H1 (cell line): ENCODE results near the gene HTD2. TPM values are rescaled to one million over a fixed set of nuclear protein-coding genes. Genes with fewer than 3 reads are reported as not detected.

Experiments
- CTCF ChIA-PET: fragments of 300-600 bp; sonication (Branson Sonifier 250); formaldehyde crosslinking; loops from one replicate; lab custom pipeline; 2021; ENCODE audit not compliant: partially characterized antibody; lab: Charles Lee
- POLR2A ChIA-PET: fragments of 300-600 bp; sonication (Branson Sonifier 250); formaldehyde crosslinking; loops from one replicate; lab custom pipeline; 2021; ENCODE audit warnings: inconsistent platforms; ENCODE audit not compliant: partially characterized antibody; lab: Charles Lee
- DNase-seq, 2 experiments: peaks; one replicate each; pipeline versions ENCODE4 v3.0.0 to v3.0.0-alpha.2; 2010 to 2022; ENCODE audit warnings: low spot score in 2 of 2, low read depth in 1 of 2, mixed read lengths in 1 of 2
- FAIRE-seq: peaks from 2 replicates; lab custom pipeline; 2011; peaks lifted over from hg19 to GRCh38; lab: Jason Lieb, UNC
- H2AFZ ChIP-seq: 2 replicates; pipeline ENCODE4 v1.8.1; 2012; ENCODE audit warnings: low read length, inconsistent platforms
- H2AK5ac ChIP-seq: 2 replicates; pipeline ENCODE4 v1.6.1; 2013; ENCODE audit warnings: low read depth, low read length
- H2BK120ac ChIP-seq: replicated peaks from 2 replicates; pipeline ENCODE3; 2013; ENCODE audit warnings: low read depth, low read length, inconsistent platforms
- H2BK12ac ChIP-seq: 2 replicates; pipeline ENCODE4 v1.6.1; 2013; ENCODE audit warnings: low read depth, low read length
- H2BK15ac ChIP-seq: 2 replicates; pipeline ENCODE4 v1.6.1; 2013; ENCODE audit warnings: low read length
- H2BK20ac ChIP-seq: 2 replicates; pipeline ENCODE4 v1.6.1; 2013; ENCODE audit warnings: low read length
- H2BK5ac ChIP-seq: 2 replicates; pipeline ENCODE4 v1.6.1; 2013; ENCODE audit warnings: low read depth, low read length
- H3K14ac ChIP-seq: 2 replicates; pipeline ENCODE4 v1.6.1; 2013; ENCODE audit warnings: inconsistent platforms; ENCODE audit not compliant: insufficient read length
- H3K18ac ChIP-seq: 2 replicates; pipeline ENCODE4 v1.6.1; 2013; ENCODE audit warnings: low read length; ENCODE audit errors: extremely low read depth
- H3K23ac ChIP-seq: 2 replicates; pipeline ENCODE4 v1.6.1; 2013; ENCODE audit warnings: inconsistent platforms; ENCODE audit not compliant: insufficient read length
- H3K23me2 ChIP-seq: 2 replicates; pipeline ENCODE4 v1.6.1; 2013; ENCODE audit warnings: low read depth, low read length
- H3K27ac ChIP-seq: 2 replicates; pipeline ENCODE4 v1.6.1; 2011; ENCODE audit warnings: low read depth, low read length, inconsistent platforms
- H3K27me3 ChIP-seq, 4 experiments: replicated peaks in 1 of 4; 1 replicate in 1 of 4; 2 replicates in 3 of 4; pipeline versions ENCODE4 v1.6.1 to v1.8.1; 2011 to 2013; ENCODE audit warnings: low read length in 3 of 4, mild to moderate bottlenecking in 3 of 4, inconsistent platforms in 2 of 4, mixed read lengths in 2 of 4, moderate library complexity in 1 of 4; ENCODE audit not compliant: control insufficient read depth in 3 of 4, insufficient read depth in 3 of 4; ENCODE audit errors: extremely low read depth in 1 of 4
- H3K36me3 ChIP-seq, 4 experiments: 2 replicates each; pipeline versions ENCODE4 v1.6.1 to v1.8.1; 2011 to 2013; ENCODE audit warnings: mild to moderate bottlenecking in 4 of 4, low read length in 3 of 4, moderate library complexity in 2 of 4, control low read depth in 1 of 4, inconsistent platforms in 1 of 4; ENCODE audit not compliant: insufficient read depth in 4 of 4, control insufficient read depth in 2 of 4
- H3K4ac ChIP-seq: replicated peaks from 2 replicates; pipeline ENCODE3; 2013; ENCODE audit warnings: low read length, low read depth, mixed read lengths, inconsistent platforms; ENCODE audit not compliant: insufficient read length
- H3K4me1 ChIP-seq, 4 experiments: replicated peaks in 1 of 4; 1 replicate in 1 of 4; 2 replicates in 3 of 4; pipeline versions ENCODE4 v1.6.1 to v1.8.1; 2011 to 2013; ENCODE audit warnings: low read length in 3 of 4, inconsistent platforms in 2 of 4, mixed read lengths in 1 of 4; ENCODE audit not compliant: insufficient read depth in 4 of 4, control insufficient read depth in 3 of 4
- H3K4me2 ChIP-seq, 2 experiments: 2 replicates each; pipeline versions ENCODE4 v1.6.1 to v1.8.1; 2011 to 2013; ENCODE audit warnings: low read depth in 2 of 2, low read length in 2 of 2, control low read depth in 1 of 2, inconsistent platforms in 1 of 2, mild to moderate bottlenecking in 1 of 2; ENCODE audit not compliant: insufficient read depth in 1 of 2
- H3K4me3 ChIP-seq, 4 experiments: fragments of 200-600, 300-600 bp in 1 of 4; sonication (generic), shearing (Covaris generic), sonication (Bioruptor Twin) in 1 of 4; 2 replicates each; pipeline versions ENCODE4 v1.5.1 to v1.8.1; 2011 to 2016; ENCODE audit warnings: low read length in 4 of 4, low read depth in 3 of 4, control low read depth in 2 of 4, inconsistent platforms in 2 of 4, mild to moderate bottlenecking in 2 of 4, mixed read lengths in 1 of 4, moderate library complexity in 1 of 4; ENCODE audit not compliant: insufficient read depth in 2 of 4; ENCODE audit errors: extremely low read depth in 1 of 4
- H3K56ac ChIP-seq: replicated peaks from 2 replicates; pipeline ENCODE3; 2013; ENCODE audit warnings: low read depth, mild to moderate bottlenecking, mixed read lengths, low read length, inconsistent platforms; ENCODE audit not compliant: insufficient read length
- H3K79me1 ChIP-seq: 2 replicates; pipeline ENCODE4 v1.6.1; 2013; ENCODE audit warnings: low read depth, low read length, control low read depth
- H3K79me2 ChIP-seq, 2 experiments: 2 replicates each; pipeline versions ENCODE4 v1.6.1 to v1.8.1; 2012 to 2013; ENCODE audit warnings: low read length in 2 of 2, mild to moderate bottlenecking in 2 of 2, inconsistent platforms in 1 of 2; ENCODE audit not compliant: insufficient read depth in 2 of 2, control insufficient read depth in 1 of 2
- H3K9ac ChIP-seq, 4 experiments: replicated peaks in 1 of 4; 1 replicate in 1 of 4; 2 replicates in 3 of 4; pipeline versions ENCODE4 v1.6.1 to v1.8.1; 2011 to 2013; ENCODE audit warnings: low read depth in 3 of 4, low read length in 3 of 4, control low read depth in 2 of 4, mild to moderate bottlenecking in 2 of 4, moderate library complexity in 2 of 4, inconsistent platforms in 1 of 4; ENCODE audit errors: extremely low read depth in 1 of 4
- H3K9me3 ChIP-seq, 2 experiments: 2 replicates each; pipeline versions ENCODE4 v1.6.1 to v1.8.1; 2012 to 2013; ENCODE audit warnings: mild to moderate bottlenecking in 2 of 2, moderate library complexity in 2 of 2, control low read depth in 1 of 2, inconsistent platforms in 1 of 2, low read depth in 1 of 2, low read length in 1 of 2, mixed read lengths in 1 of 2; ENCODE audit not compliant: insufficient read depth in 2 of 2
- H4K20me1 ChIP-seq, 2 experiments: replicated peaks in 1 of 2; 2 replicates each; pipeline versions ENCODE3 to v1.8.1; 2011 to 2013; ENCODE audit warnings: inconsistent platforms in 2 of 2, low read length in 2 of 2, mild to moderate bottlenecking in 1 of 2; ENCODE audit not compliant: insufficient read depth in 2 of 2, control insufficient read depth in 1 of 2
- H4K5ac ChIP-seq: 2 replicates; pipeline ENCODE4 v1.6.1; 2013; ENCODE audit warnings: low read length, low read depth, mixed read lengths, inconsistent platforms; ENCODE audit not compliant: insufficient read length
- H4K8ac ChIP-seq: 2 replicates; pipeline ENCODE4 v1.8.0; 2013; ENCODE audit warnings: mild to moderate bottlenecking, moderate library complexity, low read length, inconsistent platforms; ENCODE audit not compliant: insufficient read depth; ENCODE audit errors: extremely low read depth
- H4K91ac ChIP-seq: replicated peaks from 2 replicates; pipeline ENCODE3; 2013; ENCODE audit warnings: low read length, mixed read lengths, inconsistent platforms; ENCODE audit not compliant: insufficient read length
- KDM4A ChIP-seq: IDR thresholded peaks from one replicate; pipeline ENCODE4 v1.7.1; 2012; ENCODE audit warnings: low read depth, mild to moderate bottlenecking, moderate library complexity, low read length, inconsistent platforms; ENCODE audit not compliant: severe bottlenecking
- PHF8 ChIP-seq: fragments of 200-600 bp; sonication (generic); conservative IDR thresholded peaks from 2 replicates; pipeline ENCODE4 v1.7.1; 2012; ENCODE audit warnings: low read depth, mild to moderate bottlenecking, inconsistent platforms, low read length, moderate library complexity
- WGBS, 2 experiments: shearing (Covaris generic) in 1 of 2; methylation state at CpG; one replicate each; pipeline versions ENCODE4 v1.1.6 to v1.1.7; 2013 to 2015; ENCODE audit warnings: low lambda C conversion rate in 2 of 2, mixed read lengths in 2 of 2, inconsistent platforms in 1 of 2, low coverage in 1 of 2, missing lambda C conversion rate in 1 of 2; ENCODE audit not compliant: insufficient replicate concordance in 2 of 2, insufficient coverage in 1 of 2, insufficient read length in 1 of 2; ENCODE audit errors: extremely low coverage in 1 of 2, missing lambda C conversion rate in 1 of 2; 5-methylcytosine and 5-hydroxymethylcytosine counted together
- polyA plus RNA-seq, 7 experiments: library from polyadenylated mRNA; depleted of rRNA in 3 of 7; stranded (reverse) in 5 of 7; unstranded in 2 of 7; fragments of >200 nt in 5 of 7; fragments of 200-250 nt in 2 of 7; gene quantifications; 1 replicate in 5 of 7; 2 replicates in 1 of 7; 4 replicates in 1 of 7; pipeline versions ENCODE4 v1.2.1 to v1.2.3, GENCODE V29; 2011 to 2013; ENCODE audit warnings: missing spikeins in 2 of 7, mixed read lengths in 2 of 7
- total RNA-seq: library from RNA; stranded (reverse); fragmentation: NEBNext Ultra II Directional; extraction: Animal tissue kit (Norgen Biotek cat#: 25700); gene quantifications from 2 replicates; pipeline ENCODE4 v1.2.1, GENCODE V29; 2021

Gene HTD2
- total and polyA plus RNA-seq, 2 of the 8 experiments (the other 6 are each of a cell fraction or from before 2014, with no cell fraction given), result 8.8 to 10.8 TPM

GRCh38 chr3:58350627-58351013 lies 44.3 kb downstream of the HTD2 start:
- H3K9me3 ChIP-seq, result no peaks in the 10 kb centered on the region
- H3K23ac ChIP-seq, result no peak overlapping the region
- ChIA-PET CTCF (interaction anchor here (1.0 to 2.6 kb wide), 12 partner anchors 12 to 181 kb away, joined by 3 to 11 read pairs (median 4); partner anchors contain the start of gene PXK), POLR2A (interaction anchor here (1.0 to 1.2 kb wide), 2 partner anchors 9 to 143 kb away, joined by 3 read pairs; no protein-coding TSS in a partner anchor)
- no peaks in the 10 kb centered on the region for H3K79me1 ChIP-seq
- no peak overlapping the region for H3K27ac ChIP-seq
- H3K18ac ChIP-seq, result no peak overlapping the region
- no peaks in the 10 kb centered on the region for H3K36me3 ChIP-seq
- no peaks in the 10 kb centered on the region for H4K20me1 ChIP-seq
- no peaks in the 10 kb centered on the region for H3K27me3 ChIP-seq
- 94% methylated on average over 2 of the region's 2 CpGs; no CpG with 5 or more reads in 1 of the 2 experiments for WGBS, 2 experiments
- H4K5ac ChIP-seq, result no peak overlapping the region
- FAIRE-seq (no peak), DNase-seq (no peak)
- no peak overlapping the region for H3K14ac ChIP-seq
- H3K4ac ChIP-seq, result no peak overlapping the region
- TF ChIP-seq PHF8 (no peak), KDM4A (no peak)
- H3K23me2 ChIP-seq, result no peaks in the 10 kb centered on the region; the same call in 1 of the 2 replicates
- no peak overlapping the region for H2AFZ ChIP-seq
- no peak overlapping the region for H3K4me3 ChIP-seq
- H2BK120ac ChIP-seq, result no peak overlapping the region
- H2BK15ac ChIP-seq, result no peak overlapping the region
- no peak overlapping the region for H4K8ac ChIP-seq
- H2BK20ac ChIP-seq, result no peak overlapping the region
- H3K79me2 ChIP-seq, result no peaks in the 10 kb centered on the region
- H3K56ac ChIP-seq, result no peak overlapping the region
- no peak overlapping the region for H3K9ac ChIP-seq
- H4K91ac ChIP-seq, result no peak overlapping the region
- H2BK5ac ChIP-seq, result no peak overlapping the region
- H2AK5ac ChIP-seq, result no peak overlapping the region
- 0 out of 7 replicates have a peak, but pooled peaks cover 0 to 3% (median 2%) of the 10 kb centered on the region in 4 experiments for H3K4me1 ChIP-seq
- H3K4me2 ChIP-seq, result no peak overlapping the region
- H2BK12ac ChIP-seq, result no peak overlapping the region
